ENCODE data around the gene PLCL1. TPM values are rescaled to one million over a fixed set of nuclear protein-coding genes. Genes with fewer than 3 reads are reported as not detected.
"Not testable (repeated sequence)": the region's sequence is repeated elsewhere in the genome, so short reads cannot be mapped to it uniquely, and the experiment has no call there.

PLCL1 gene
- polyA plus RNA-seq, 10 donors = 10.4 to 20.2 (median 17.1) TPM

- DNase-seq = no peak
Measured at GRCh38 chr2:197993363-197993762, 189.0 kb downstream of the PLCL1 start.

- DNase-seq = no peak
Measured at GRCh38 chr2:197993830-197994229, 189.4 kb downstream of the PLCL1 start.

- no peak for DNase-seq
Measured at GRCh38 chr2:197994751-197995150, 190.4 kb downstream of the PLCL1 start.

- DNase-seq = no peak
Measured at GRCh38 chr2:197996583-197996982, 192.2 kb downstream of the PLCL1 start.

- no peak for DNase-seq
Measured at GRCh38 chr2:197997083-197997541, 192.7 kb downstream of the PLCL1 start.

GRCh38 chr2:197998702-197999101, 194.3 kb downstream of the PLCL1 start:
- no peak for DNase-seq

GRCh38 chr2:198000417-198000816, 196.0 kb downstream of the PLCL1 start:
- no peak for DNase-seq

- peak in 1 of 3 donors; percentile 30 for DNase-seq
Measured at GRCh38 chr2:198004173-198004572, 199.8 kb downstream of the PLCL1 start.

GRCh38 chr2:198004921-198005829, 200.8 kb downstream of the PLCL1 start:
- peak in 1 of 3 donors; percentile 21 for DNase-seq

GRCh38 chr2:198006733-198007132, 202.3 kb downstream of the PLCL1 start:
- no peak for DNase-seq

- DNase-seq = no peak
Measured at GRCh38 chr2:198008230-198008629, 203.8 kb downstream of the PLCL1 start.

- DNase-seq = no peak
Measured at GRCh38 chr2:198012025-198012424, 207.6 kb downstream of the PLCL1 start.

GRCh38 chr2:198016243-198016642, 211.8 kb downstream of the PLCL1 start:
- no peak for DNase-seq

- no peak for DNase-seq
Measured at GRCh38 chr2:198017068-198017467, 212.7 kb downstream of the PLCL1 start.

GRCh38 chr2:198028955-198029354, 224.6 kb downstream of the PLCL1 start:
- DNase-seq = no peak

GRCh38 chr2:198029576-198029975, 225.2 kb downstream of the PLCL1 start:
- DNase-seq = not testable (repeated sequence)

GRCh38 chr2:198033626-198034025, 229.2 kb downstream of the PLCL1 start:
- DNase-seq = no peak

- no peak for DNase-seq
Measured at GRCh38 chr2:198036029-198036879, 231.9 kb downstream of the PLCL1 start.

GRCh38 chr2:198040835-198041234, 236.4 kb downstream of the PLCL1 start:
- DNase-seq = no peak

- DNase-seq = no peak
Measured at GRCh38 chr2:198042189-198042588, 237.8 kb downstream of the PLCL1 start.

- DNase-seq = no peak
Measured at GRCh38 chr2:198044777-198045176, 240.4 kb downstream of the PLCL1 start.

- DNase-seq = no peak
Measured at GRCh38 chr2:198045227-198045626, 240.8 kb downstream of the PLCL1 start.

GRCh38 chr2:198052741-198053140, 248.3 kb downstream of the PLCL1 start:
- no peak for DNase-seq
